Limb (tissue), 2 donors: Measurements from ENCODE around the gene CYP24A1.

Experiments used
- DNase-seq, 2 donors: peaks; one replicate each; pipeline ENCODE4 v3.0.0-alpha.2; 2016; ENCODE audit errors: extremely low spot score in 2 of 2

Gene CYP24A1

GRCh38 chr20:54173653-54174456 is at the start of gene CYP24A1:
Gene CYP24A1 (minus strand): TSS chr20:54173986. CDS start chr20:54173579, 407 bp downstream.
- peak in 1 of 2 donors; percentile 45 for DNase-seq

DNA sequence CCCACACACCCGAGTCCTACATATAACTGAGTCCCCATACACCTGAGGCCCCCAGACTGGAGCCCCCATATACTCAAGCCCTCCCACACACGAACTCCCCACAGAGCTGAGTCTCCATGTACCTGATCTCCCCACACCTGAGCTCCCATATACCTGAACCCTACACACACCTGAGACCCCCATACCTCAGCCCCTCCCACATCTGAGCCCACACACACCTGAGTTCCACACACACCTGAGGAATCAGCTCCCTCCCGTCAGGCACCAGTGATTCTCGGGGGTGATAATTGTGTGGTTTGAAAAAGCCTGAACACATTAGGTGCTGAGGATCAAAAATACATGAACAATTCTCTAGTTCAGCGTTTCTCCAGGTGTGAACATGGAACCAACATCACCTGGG is 49.5 kb upstream of the CYP24A1 start:
- DNase-seq = no peak

- DNase-seq = no peak
These were observed 48.5 kb upstream of the CYP24A1 start for GRCh38 chr20:54221996-54222890.

- DNase-seq = no peak
These were observed 47.6 kb upstream of the CYP24A1 start for GRCh38 chr20:54221353-54221752.

DNA sequence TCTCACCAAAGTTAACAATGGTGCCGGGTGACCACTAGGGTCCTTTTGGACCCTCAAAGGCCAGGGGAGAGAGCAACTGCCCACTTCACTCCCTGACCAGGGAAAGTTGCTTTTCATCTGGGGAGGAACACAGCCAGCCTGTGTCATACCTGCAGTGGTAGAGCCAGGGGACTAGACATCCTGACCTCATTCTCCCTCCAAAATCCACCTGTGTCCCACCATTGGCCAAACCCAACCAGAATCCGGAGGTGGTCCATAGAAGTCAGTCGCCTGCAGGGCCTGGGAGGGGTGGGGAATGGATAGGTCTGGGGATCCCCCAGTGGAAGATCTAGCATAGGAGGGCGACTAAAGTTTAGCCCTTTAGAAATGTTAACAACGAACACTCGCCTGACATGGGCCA is 46.9 kb upstream of the CYP24A1 start:
- DNase-seq = no peak

GRCh38 chr20:54219751-54220426 is 46.1 kb upstream of the CYP24A1 start:
- DNase-seq = peak in 1 of 2 donors; percentile 57

DNA sequence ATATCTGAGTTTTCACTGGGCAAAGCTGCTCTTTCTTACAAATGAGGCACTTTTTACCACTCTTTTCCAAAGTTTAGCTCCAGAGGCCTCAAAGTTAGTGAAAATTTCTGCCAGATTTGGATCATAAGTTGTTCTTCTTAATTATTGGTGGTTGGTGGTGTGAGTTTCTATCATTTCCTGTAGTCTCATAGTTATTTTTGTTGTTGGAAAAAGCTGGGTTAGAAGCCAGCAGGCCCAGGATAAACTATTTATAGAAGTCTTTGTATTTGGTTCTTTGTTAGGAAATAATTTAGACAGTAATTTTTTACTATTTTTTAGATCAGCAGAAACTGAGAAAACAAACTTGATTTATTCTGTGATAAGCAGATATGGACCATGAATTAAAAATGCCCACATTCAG is 44.7 kb upstream of the CYP24A1 start:
- DNase-seq = no peak

GRCh38 chr20:54217762-54218161 is 44.0 kb upstream of the CYP24A1 start:
- DNase-seq = no peak

DNA sequence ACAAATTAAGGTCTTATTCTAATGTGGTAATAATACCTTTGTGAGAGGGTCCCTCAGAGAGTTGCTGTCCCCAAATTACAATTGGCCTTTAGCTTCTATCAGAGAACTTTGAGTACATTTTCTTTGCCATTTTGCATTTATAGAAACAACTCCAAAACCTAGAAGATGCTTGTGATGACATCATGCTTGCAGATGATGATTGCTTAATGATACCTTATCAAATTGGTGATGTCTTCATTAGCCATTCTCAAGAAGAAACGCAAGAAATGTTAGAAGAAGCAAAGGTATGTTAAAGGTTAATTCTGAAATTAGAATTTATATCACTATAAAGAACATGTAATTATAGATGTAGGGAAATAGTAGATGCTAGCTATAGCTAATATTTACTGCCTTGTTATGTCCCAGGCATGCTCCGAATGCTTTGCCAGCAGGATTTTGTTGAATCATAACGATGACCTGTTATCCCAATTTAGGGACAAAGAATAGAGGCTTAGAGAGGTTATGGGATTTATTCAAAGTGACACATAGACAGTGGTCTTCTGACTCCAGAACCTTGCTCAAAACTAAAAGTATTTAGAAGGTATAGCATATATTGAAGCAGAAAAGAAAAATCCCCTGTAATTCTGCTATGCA is 41.5 kb upstream of the CYP24A1 start:
- no peak for DNase-seq

GRCh38 chr20:54214566-54214965 is 40.8 kb upstream of the CYP24A1 start:
- DNase-seq = no peak

GRCh38 chr20:54212871-54213270 is 39.1 kb upstream of the CYP24A1 start:
- DNase-seq = no peak

DNA sequence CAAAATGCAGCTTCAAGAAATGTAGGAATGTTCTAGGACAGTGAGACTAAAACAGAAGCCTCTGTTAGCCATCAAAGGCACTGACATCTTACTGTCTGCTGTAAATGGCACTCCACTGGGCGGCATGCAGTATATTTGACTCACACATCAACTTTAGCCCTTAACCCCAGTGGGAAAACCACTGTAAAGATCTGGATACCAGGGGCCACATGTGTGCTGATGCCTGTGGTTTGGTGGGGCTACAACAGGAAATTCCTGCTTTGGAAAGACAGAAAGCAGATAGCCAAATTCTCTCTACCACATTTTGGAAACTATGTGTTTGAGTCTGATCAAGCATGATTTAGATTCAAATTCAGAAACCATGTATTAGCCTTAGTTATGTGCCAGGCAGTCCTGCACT is 38.4 kb upstream of the CYP24A1 start:
- DNase-seq = no peak

DNA sequence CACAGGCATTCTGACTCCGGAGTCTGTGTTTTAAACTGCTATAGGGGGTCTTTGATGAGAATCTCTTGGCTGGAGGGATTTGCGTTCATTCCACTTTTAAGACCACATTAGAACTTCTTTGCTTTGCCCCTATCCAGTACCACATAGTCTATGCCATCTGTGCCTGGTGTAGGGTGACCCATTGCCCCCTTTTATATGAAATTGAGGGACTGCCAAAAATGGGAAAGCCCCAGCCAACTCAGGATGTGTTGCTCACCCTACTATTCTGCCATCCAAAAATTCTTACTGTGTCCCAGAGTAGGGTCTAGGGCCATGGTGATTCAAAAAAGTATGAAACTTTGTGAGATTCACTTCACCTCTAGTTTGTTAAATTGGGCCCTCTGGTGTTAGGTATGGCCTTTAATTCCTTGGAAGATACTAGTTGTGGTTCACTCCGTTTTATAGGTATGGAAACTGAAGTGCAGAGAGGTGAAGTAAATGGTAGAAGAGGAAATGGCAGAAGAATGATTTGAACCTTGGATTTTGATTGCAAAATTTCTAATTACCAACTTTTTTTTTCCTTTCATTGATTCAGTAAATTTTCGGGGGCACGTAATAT is 35.5 kb upstream of the CYP24A1 start:
- DNase-seq = no peak

GRCh38 chr20:54208548-54209176 is 34.9 kb upstream of the CYP24A1 start:
- DNase-seq = no peak

DNA sequence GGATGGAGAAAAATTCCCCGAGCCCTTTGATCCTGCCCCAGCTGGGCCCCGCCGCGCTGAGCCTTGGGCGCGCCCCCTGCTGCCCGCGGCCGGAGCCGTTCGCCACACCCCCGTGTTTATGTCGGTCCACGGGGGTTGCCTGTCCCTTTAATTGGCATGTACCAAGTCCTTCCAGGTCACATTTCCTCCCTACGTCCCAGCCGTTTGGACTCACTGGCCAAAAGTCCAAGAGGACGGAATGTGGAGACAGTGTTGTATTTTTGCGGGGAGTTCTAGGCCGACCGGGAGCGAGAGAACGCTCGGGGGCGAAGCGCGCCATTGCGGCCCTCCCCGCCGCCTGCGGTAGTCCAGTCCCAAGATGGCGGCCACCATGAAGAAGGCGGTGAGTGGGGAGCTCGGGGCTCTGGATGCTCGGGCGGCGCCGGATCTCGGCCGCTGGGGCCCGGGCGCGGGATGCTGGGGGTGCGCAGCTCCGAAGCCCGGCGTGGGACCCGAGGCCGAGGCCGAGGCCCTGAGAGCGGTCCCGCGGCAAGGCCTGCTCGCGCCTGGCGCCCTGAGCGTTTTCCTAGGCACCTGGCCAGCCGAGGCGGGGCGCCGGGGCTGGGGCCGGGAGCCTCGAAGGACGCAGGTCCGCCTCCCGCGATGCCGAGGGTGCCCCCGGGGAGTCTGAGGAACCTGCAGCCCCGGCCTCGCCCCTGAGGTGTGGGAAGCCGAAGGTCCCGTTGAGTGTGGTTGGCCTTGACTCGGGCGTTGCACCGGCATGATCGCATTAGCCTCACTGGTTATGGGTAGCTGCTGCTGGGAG is 34.2 kb upstream of the CYP24A1 start, which contains the start of gene PFDN4:
Gene PFDN4 (plus strand): TSS at position 345 of the 805 bp plus-strand sequence. CDS start 14 bp downstream, at position 359.
- peak; percentile 89 to 91 for DNase-seq

GRCh38 chr20:54207053-54207742 is 33.4 kb upstream of the CYP24A1 start:
- no peak for DNase-seq

DNA sequence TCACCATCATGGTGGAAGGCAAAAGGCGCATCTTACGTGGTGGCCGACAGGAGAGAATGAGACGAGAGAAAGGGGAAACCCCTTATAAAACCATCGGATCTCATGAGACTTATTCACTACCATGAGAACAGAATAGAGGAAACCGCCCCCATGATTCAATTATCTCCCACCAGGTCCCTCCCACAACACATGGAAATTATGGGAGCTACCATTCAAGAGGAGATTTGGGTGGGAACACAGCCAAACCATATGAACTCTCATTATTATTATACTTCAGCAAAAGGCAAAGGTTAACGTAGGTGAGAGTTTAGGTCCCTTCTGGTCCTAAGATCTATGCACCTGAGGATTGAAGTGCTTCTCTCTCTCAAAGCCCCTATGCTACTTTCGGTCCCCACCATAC is 31.7 kb upstream of the CYP24A1 start:
- no peak for DNase-seq

- DNase-seq = no peak
These were observed 30.7 kb upstream of the CYP24A1 start for GRCh38 chr20:54204481-54204880.

DNA sequence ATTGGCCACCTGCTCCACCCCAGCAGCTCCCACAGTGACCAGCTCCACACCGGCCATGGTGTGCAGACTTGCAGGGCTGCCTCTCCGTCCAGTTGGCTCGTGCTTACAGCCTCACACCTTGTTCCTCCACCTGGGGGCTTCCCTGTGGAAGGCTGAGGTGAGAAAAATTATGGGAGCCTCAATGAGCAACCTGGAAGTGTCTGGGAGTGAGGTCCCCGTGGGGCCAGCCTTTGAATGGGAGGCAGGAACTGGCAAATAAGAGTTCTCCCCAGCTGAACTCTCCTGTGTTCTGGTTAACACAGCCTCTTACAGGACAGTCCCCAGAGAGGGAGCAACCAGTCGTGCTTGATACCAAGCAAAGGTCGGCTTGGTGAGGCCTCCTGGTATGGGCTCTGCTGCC is 30.3 kb upstream of the CYP24A1 start:
- no peak for DNase-seq
